ENCODE data around the gene ZBTB47.

GRCh38 chr3:42610976-42611375 lies 42.5 kb upstream of the ZBTB47 start:
- TF ChIP-seq POLR2AphosphoS5 (IDR thresholded peaks at IDR 0.05) (no peak), POLR2A (IDR thresholded peaks at IDR 0.05) (no peak)
- TF ChIP-seq, protein P1, sequence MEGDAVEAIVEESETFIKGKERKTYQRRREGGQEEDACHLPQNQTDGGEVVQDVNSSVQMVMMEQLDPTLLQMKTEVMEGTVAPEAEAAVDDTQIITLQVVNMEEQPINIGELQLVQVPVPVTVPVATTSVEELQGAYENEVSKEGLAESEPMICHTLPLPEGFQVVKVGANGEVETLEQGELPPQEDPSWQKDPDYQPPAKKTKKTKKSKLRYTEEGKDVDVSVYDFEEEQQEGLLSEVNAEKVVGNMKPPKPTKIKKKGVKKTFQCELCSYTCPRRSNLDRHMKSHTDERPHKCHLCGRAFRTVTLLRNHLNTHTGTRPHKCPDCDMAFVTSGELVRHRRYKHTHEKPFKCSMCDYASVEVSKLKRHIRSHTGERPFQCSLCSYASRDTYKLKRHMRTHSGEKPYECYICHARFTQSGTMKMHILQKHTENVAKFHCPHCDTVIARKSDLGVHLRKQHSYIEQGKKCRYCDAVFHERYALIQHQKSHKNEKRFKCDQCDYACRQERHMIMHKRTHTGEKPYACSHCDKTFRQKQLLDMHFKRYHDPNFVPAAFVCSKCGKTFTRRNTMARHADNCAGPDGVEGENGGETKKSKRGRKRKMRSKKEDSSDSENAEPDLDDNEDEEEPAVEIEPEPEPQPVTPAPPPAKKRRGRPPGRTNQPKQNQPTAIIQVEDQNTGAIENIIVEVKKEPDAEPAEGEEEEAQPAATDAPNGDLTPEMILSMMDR (IDR thresholded peaks at IDR 0.05 in 8 of 11, conservative IDR thresholded peaks at IDR 0.05 in 3 of 11): no peak

All from spleen (tissue), 7 donors.